NT2/D1 (cell line): Measurements from ENCODE around the gene NTRK2.

Experiments
- SUZ12 ChIP-seq: IDR thresholded peaks from 2 replicates; pipeline ENCODE4 v1.6.1; 2011; ENCODE audit not compliant: insufficient read length, insufficient read depth; ENCODE audit errors: extremely low read depth
- YY1 ChIP-seq: IDR thresholded peaks from 2 replicates; pipeline ENCODE4 v1.6.1; 2011; ENCODE audit not compliant: insufficient read length, insufficient read depth

GRCh38 chr9:84688956-84689355, 19.4 kb downstream of the NTRK2 start:
- TF ChIP-seq SUZ12 (no peak), YY1 (no peak)
